Measurements from ENCODE around the gene EPHB2. TPM values are rescaled to one million over a fixed set of nuclear protein-coding genes. Genes with fewer than 3 reads are reported as not detected.

EPHB2 gene
- polyA plus RNA-seq, 1 donor from 2014 or later, result 22.8 TPM

GRCh38 chr1:22846458-22846857 lies 135.8 kb downstream of the EPHB2 start:
- Histone ChIP-seq H3K9me2 (ENCODE audit: insufficient read depth, low read length) (no peaks in the 10 kb centered on the region), H3K27ac (ENCODE audit: low read length) (no peak overlapping the region), H2AFZ (ENCODE audit: low read depth, low read length) (no peak overlapping the region), H3K4me2 (ENCODE audit: low read length) (no peak overlapping the region), H3F3A (ENCODE audit: insufficient read depth, low read length, poor library complexity, severe bottlenecking) (peaks cover 4% of the 10 kb centered on the region), H3K9ac (ENCODE audit: low read length) (no peak overlapping the region), H3K79me2 (replicated peaks; ENCODE audit: insufficient read depth, low read length) (no peaks in the 10 kb centered on the region), H3K36me3 (ENCODE audit: insufficient read depth, low read length) (no peaks in the 10 kb centered on the region), H3K4me3 (ENCODE audit: low read length) (no peak overlapping the region), H4K20me1 (ENCODE audit: insufficient read depth) (no peaks in the 10 kb centered on the region), H3K27me3 (ENCODE audit: insufficient read depth, low read depth, low read length) (no peaks in the 10 kb centered on the region), H3K9me3 (ENCODE audit: low read length) (no peaks in the 10 kb centered on the region)
- TF ChIP-seq MXI1 (conservative IDR thresholded peaks at IDR 0.05; ENCODE audit: poor library complexity, severe bottlenecking) (no peak), POLR2AphosphoS5 (IDR thresholded peaks at IDR 0.05) (no peak), EP300 (conservative IDR thresholded peaks at IDR 0.05; ENCODE audit: poor library complexity, severe bottlenecking) (no peak), RAD21 (conservative IDR thresholded peaks at IDR 0.05) (no peak), SMC3 (conservative IDR thresholded peaks at IDR 0.05; ENCODE audit: poor library complexity) (no peak), TAF1 (IDR thresholded peaks at IDR 0.05; ENCODE audit: low read depth) (no peak), CTCF (IDR thresholded peaks at IDR 0.05; ENCODE audit: poor library complexity, severe bottlenecking) (no peak), EZH2 (IDR thresholded peaks at IDR 0.05; ENCODE audit: borderline replicate concordance, insufficient read depth, low read length, poor library complexity, severe bottlenecking) (no peak), REST (IDR thresholded peaks at IDR 0.05; ENCODE audit: borderline replicate concordance) (no peak)

- Histone ChIP-seq H3K9me2 (ENCODE audit: insufficient read depth, low read length) (no peaks in the 10 kb centered on the region), H3K36me3 (ENCODE audit: insufficient read depth, low read length) (no peaks in the 10 kb centered on the region), H3K4me2 (ENCODE audit: low read length) (no peak overlapping the region), H3K27me3 (ENCODE audit: insufficient read depth, low read depth, low read length) (no peaks in the 10 kb centered on the region), H3K9ac (ENCODE audit: low read length) (no peak overlapping the region), H3F3A (ENCODE audit: insufficient read depth, low read length, poor library complexity, severe bottlenecking) (peaks cover 4% of the 10 kb centered on the region), H3K4me3 (ENCODE audit: low read length) (no peak overlapping the region), H3K27ac (ENCODE audit: low read length) (no peak overlapping the region), H2AFZ (ENCODE audit: low read depth, low read length) (no peak overlapping the region), H3K79me2 (replicated peaks; ENCODE audit: insufficient read depth, low read length) (no peaks in the 10 kb centered on the region), H3K9me3 (ENCODE audit: low read length) (no peaks in the 10 kb centered on the region), H4K20me1 (ENCODE audit: insufficient read depth) (no peaks in the 10 kb centered on the region)
- no peak for TF ChIP-seq RAD21 (conservative IDR thresholded peaks at IDR 0.05)
- no peak for TF ChIP-seq MXI1 (conservative IDR thresholded peaks at IDR 0.05; ENCODE audit: poor library complexity, severe bottlenecking)
- no peak for TF ChIP-seq POLR2AphosphoS5 (IDR thresholded peaks at IDR 0.05)
- TF ChIP-seq EZH2 (IDR thresholded peaks at IDR 0.05; ENCODE audit: borderline replicate concordance, insufficient read depth, low read length, poor library complexity, severe bottlenecking), result no peak
- TF ChIP-seq SMC3 (conservative IDR thresholded peaks at IDR 0.05; ENCODE audit: poor library complexity), result no peak
- TF ChIP-seq REST (IDR thresholded peaks at IDR 0.05; ENCODE audit: borderline replicate concordance), result no peak
- no peak for TF ChIP-seq CTCF (IDR thresholded peaks at IDR 0.05; ENCODE audit: poor library complexity, severe bottlenecking)
- no peak for TF ChIP-seq TAF1 (IDR thresholded peaks at IDR 0.05; ENCODE audit: low read depth)
- TF ChIP-seq EP300 (conservative IDR thresholded peaks at IDR 0.05; ENCODE audit: poor library complexity, severe bottlenecking), result no peak
Measured at GRCh38 chr1:22847249-22847648, 136.6 kb downstream of the EPHB2 start.
